Measurements from ENCODE around the gene MEPE. TPM values are rescaled to one million over a fixed set of nuclear protein-coding genes. Genes with fewer than 3 reads are reported as not detected.

Gene MEPE, protein sequence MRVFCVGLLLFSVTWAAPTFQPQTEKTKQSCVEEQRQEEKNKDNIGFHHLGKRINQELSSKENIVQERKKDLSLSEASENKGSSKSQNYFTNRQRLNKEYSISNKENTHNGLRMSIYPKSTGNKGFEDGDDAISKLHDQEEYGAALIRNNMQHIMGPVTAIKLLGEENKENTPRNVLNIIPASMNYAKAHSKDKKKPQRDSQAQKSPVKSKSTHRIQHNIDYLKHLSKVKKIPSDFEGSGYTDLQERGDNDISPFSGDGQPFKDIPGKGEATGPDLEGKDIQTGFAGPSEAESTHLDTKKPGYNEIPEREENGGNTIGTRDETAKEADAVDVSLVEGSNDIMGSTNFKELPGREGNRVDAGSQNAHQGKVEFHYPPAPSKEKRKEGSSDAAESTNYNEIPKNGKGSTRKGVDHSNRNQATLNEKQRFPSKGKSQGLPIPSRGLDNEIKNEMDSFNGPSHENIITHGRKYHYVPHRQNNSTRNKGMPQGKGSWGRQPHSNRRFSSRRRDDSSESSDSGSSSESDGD
- not detected in 2 replicates for polyA plus RNA-seq
- polyA minus RNA-seq, result not detected in 2 replicates

GRCh38 chr4:87832669-87833068 is at the start of gene MEPE:
MEPE (plus strand) TSS chr4:87832969; CDS start chr4:87834715, 1,746 bp downstream.
- no peak within 1 kb of the TSS for H3K4me2 ChIP-seq (ENCODE audit: low read length)
- no peaks in the 10 kb centered on the region for H3K36me3 ChIP-seq (ENCODE audit: insufficient read depth, low read length)
- TF ChIP-seq SMC3 (conservative IDR thresholded peaks at IDR 0.05; ENCODE audit: poor library complexity), result no peak
- H3K79me2 ChIP-seq (replicated peaks; ENCODE audit: insufficient read depth, low read length), result no peaks in the 10 kb centered on the region
- H2AFZ ChIP-seq (ENCODE audit: low read depth, low read length), result no peak within 1 kb of the TSS
- H3F3A ChIP-seq (ENCODE audit: insufficient read depth, low read length, poor library complexity, severe bottlenecking), result no peaks in the 10 kb centered on the region
- no peaks in the 10 kb centered on the region for H4K20me1 ChIP-seq (ENCODE audit: insufficient read depth)
- no peak within 1 kb of the TSS for H3K27ac ChIP-seq (ENCODE audit: low read length)
- H3K9me2 ChIP-seq (ENCODE audit: insufficient read depth, low read length), result no peaks in the 10 kb centered on the region
- no peak within 1 kb of the TSS for H3K9ac ChIP-seq (ENCODE audit: low read length)
- no peaks in the 10 kb centered on the region for H3K27me3 ChIP-seq (ENCODE audit: insufficient read depth, low read depth, low read length)
- no peak within 1 kb of the TSS for H3K4me3 ChIP-seq (ENCODE audit: low read length)
- no peaks in the 10 kb centered on the region for H3K9me3 ChIP-seq (ENCODE audit: low read length)

DNA sequence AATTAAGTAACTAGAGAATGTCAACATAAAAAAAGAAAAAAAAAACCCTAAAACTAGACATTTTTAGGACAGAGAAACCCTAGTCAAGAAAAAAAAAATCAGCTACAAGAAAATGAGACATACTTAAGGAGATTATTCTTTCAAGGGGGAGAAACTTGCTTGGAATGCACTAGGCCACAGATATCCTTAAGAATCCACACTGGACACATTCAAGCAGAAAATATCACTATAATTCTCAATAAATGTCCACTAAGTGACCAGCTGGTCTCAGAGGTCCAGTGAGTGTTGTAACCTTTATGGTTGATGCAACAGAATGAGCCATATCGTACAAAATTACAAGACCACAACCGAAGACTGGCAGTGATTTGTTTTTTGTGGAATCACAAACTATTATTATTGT is 49.0 kb upstream of the MEPE start:
- Histone ChIP-seq H4K20me1 (ENCODE audit: insufficient read depth) (no peaks in the 10 kb centered on the region), H3K27me3 (ENCODE audit: insufficient read depth, low read depth, low read length) (no peaks in the 10 kb centered on the region), H3K79me2 (replicated peaks; ENCODE audit: insufficient read depth, low read length) (no peaks in the 10 kb centered on the region), H2AFZ (ENCODE audit: low read depth, low read length) (no peak overlapping the region), H3K4me2 (ENCODE audit: low read length) (no peak overlapping the region), H3K9ac (ENCODE audit: low read length) (no peak overlapping the region), H3K4me3 (ENCODE audit: low read length) (no peak overlapping the region), H3F3A (ENCODE audit: insufficient read depth, low read length, poor library complexity, severe bottlenecking) (no peaks in the 10 kb centered on the region), H3K36me3 (ENCODE audit: insufficient read depth, low read length) (no peaks in the 10 kb centered on the region), H3K9me3 (ENCODE audit: low read length) (no peaks in the 10 kb centered on the region), H3K9me2 (ENCODE audit: insufficient read depth, low read length) (no peaks in the 10 kb centered on the region), H3K27ac (ENCODE audit: low read length) (no peak overlapping the region)
- no peak for TF ChIP-seq MXI1 (conservative IDR thresholded peaks at IDR 0.05; ENCODE audit: poor library complexity, severe bottlenecking)
- TF ChIP-seq POLR2AphosphoS5 (IDR thresholded peaks at IDR 0.05), result no peak
- TF ChIP-seq RAD21 (conservative IDR thresholded peaks at IDR 0.05), result no peak
- no peak for TF ChIP-seq EZH2 (IDR thresholded peaks at IDR 0.05; ENCODE audit: borderline replicate concordance, insufficient read depth, low read length, poor library complexity, severe bottlenecking)
- TF ChIP-seq, protein P1, sequence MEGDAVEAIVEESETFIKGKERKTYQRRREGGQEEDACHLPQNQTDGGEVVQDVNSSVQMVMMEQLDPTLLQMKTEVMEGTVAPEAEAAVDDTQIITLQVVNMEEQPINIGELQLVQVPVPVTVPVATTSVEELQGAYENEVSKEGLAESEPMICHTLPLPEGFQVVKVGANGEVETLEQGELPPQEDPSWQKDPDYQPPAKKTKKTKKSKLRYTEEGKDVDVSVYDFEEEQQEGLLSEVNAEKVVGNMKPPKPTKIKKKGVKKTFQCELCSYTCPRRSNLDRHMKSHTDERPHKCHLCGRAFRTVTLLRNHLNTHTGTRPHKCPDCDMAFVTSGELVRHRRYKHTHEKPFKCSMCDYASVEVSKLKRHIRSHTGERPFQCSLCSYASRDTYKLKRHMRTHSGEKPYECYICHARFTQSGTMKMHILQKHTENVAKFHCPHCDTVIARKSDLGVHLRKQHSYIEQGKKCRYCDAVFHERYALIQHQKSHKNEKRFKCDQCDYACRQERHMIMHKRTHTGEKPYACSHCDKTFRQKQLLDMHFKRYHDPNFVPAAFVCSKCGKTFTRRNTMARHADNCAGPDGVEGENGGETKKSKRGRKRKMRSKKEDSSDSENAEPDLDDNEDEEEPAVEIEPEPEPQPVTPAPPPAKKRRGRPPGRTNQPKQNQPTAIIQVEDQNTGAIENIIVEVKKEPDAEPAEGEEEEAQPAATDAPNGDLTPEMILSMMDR (IDR thresholded peaks at IDR 0.05; ENCODE audit: poor library complexity, severe bottlenecking), result no peak
- no peak for TF ChIP-seq TAF1 (IDR thresholded peaks at IDR 0.05; ENCODE audit: low read depth)
- TF ChIP-seq SMC3 (conservative IDR thresholded peaks at IDR 0.05; ENCODE audit: poor library complexity), result no peak
- TF ChIP-seq EP300 (conservative IDR thresholded peaks at IDR 0.05; ENCODE audit: poor library complexity, severe bottlenecking), result no peak
- TF ChIP-seq, protein P2, sequence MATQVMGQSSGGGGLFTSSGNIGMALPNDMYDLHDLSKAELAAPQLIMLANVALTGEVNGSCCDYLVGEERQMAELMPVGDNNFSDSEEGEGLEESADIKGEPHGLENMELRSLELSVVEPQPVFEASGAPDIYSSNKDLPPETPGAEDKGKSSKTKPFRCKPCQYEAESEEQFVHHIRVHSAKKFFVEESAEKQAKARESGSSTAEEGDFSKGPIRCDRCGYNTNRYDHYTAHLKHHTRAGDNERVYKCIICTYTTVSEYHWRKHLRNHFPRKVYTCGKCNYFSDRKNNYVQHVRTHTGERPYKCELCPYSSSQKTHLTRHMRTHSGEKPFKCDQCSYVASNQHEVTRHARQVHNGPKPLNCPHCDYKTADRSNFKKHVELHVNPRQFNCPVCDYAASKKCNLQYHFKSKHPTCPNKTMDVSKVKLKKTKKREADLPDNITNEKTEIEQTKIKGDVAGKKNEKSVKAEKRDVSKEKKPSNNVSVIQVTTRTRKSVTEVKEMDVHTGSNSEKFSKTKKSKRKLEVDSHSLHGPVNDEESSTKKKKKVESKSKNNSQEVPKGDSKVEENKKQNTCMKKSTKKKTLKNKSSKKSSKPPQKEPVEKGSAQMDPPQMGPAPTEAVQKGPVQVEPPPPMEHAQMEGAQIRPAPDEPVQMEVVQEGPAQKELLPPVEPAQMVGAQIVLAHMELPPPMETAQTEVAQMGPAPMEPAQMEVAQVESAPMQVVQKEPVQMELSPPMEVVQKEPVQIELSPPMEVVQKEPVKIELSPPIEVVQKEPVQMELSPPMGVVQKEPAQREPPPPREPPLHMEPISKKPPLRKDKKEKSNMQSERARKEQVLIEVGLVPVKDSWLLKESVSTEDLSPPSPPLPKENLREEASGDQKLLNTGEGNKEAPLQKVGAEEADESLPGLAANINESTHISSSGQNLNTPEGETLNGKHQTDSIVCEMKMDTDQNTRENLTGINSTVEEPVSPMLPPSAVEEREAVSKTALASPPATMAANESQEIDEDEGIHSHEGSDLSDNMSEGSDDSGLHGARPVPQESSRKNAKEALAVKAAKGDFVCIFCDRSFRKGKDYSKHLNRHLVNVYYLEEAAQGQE (IDR thresholded peaks at IDR 0.05; ENCODE audit: borderline replicate concordance), result no peak
